CD4-positive, alpha-beta T cell treated with Interleukin-15 for 4 hours (primary cell): ENCODE results near the gene ITGB1BP1.

Experiments used
- DNase-seq: peaks from one replicate; pipeline ENCODE4 v3.0.0-alpha.2; 2020; ENCODE audit warnings: low spot score

The ITGB1BP1 gene

GRCh38 chr2:9423100-9423921 lies at the start of gene ITGB1BP1, which contains the start of gene CPSF3:
ITGB1BP1 (minus strand) TSS chr2:9423528; CDS start chr2:9418697, 4,831 bp downstream.
CPSF3 (plus strand) TSS chr2:9423654; CDS start chr2:9423774, 120 bp downstream.
- peak; percentile 98 for DNase-seq

GRCh38 chr2:9472511-9472910 lies 49.2 kb upstream of the ITGB1BP1 start:
- no peak for DNase-seq

- no peak for DNase-seq
These were observed 47.9 kb upstream of the ITGB1BP1 start for GRCh38 chr2:9471206-9471605.

- DNase-seq: no peak
These were observed 44.4 kb upstream of the ITGB1BP1 start for GRCh38 chr2:9467687-9468086.

- DNase-seq: no peak
These were observed 42.9 kb upstream of the ITGB1BP1 start for GRCh38 chr2:9466147-9466683.

- DNase-seq: no peak
These were observed 41.8 kb upstream of the ITGB1BP1 start for GRCh38 chr2:9465170-9465569.

GRCh38 chr2:9463698-9464034 lies 40.3 kb upstream of the ITGB1BP1 start:
- no peak for DNase-seq

GRCh38 chr2:9462886-9463697 lies 39.8 kb upstream of the ITGB1BP1 start:
- DNase-seq: no peak

- DNase-seq: no peak
These were observed 39.0 kb upstream of the ITGB1BP1 start for GRCh38 chr2:9462313-9462712.

- no peak for DNase-seq
These were observed 37.8 kb upstream of the ITGB1BP1 start for GRCh38 chr2:9461079-9461478.

GRCh38 chr2:9460441-9461017 lies 37.2 kb upstream of the ITGB1BP1 start:
- DNase-seq: no peak

GRCh38 chr2:9451231-9451630 lies 27.9 kb upstream of the ITGB1BP1 start:
- DNase-seq: no peak

- no peak for DNase-seq
These were observed 21.8 kb upstream of the ITGB1BP1 start for GRCh38 chr2:9445089-9445488.

- no peak for DNase-seq
These were observed 20.2 kb upstream of the ITGB1BP1 start for GRCh38 chr2:9443526-9443925.

- no peak for DNase-seq
These were observed 18.2 kb upstream of the ITGB1BP1 start for GRCh38 chr2:9441556-9441955.

- DNase-seq: no peak
These were observed 16.9 kb upstream of the ITGB1BP1 start for GRCh38 chr2:9440058-9440727.

- DNase-seq: no peak
These were observed 16.2 kb upstream of the ITGB1BP1 start for GRCh38 chr2:9439536-9439935.

- no peak for DNase-seq
These were observed 11.2 kb upstream of the ITGB1BP1 start for GRCh38 chr2:9434489-9434888.

- DNase-seq: no peak
These were observed 7.3 kb upstream of the ITGB1BP1 start for GRCh38 chr2:9430316-9431293.

- DNase-seq: no peak
These were observed 5.7 kb upstream of the ITGB1BP1 start for GRCh38 chr2:9428965-9429577.
